H1 (cell line): ENCODE measurements around the gene G6PC1. TPM values are rescaled to one million over a fixed set of nuclear protein-coding genes. Genes with fewer than 3 reads are reported as not detected.

ENCODE experiments used
- CTCF ChIA-PET: fragments of 300-600 bp; sonication (Branson Sonifier 250); formaldehyde crosslinking; loops from one replicate; lab custom pipeline; 2021; ENCODE audit not compliant: partially characterized antibody; lab: Charles Lee
- POLR2A ChIA-PET: fragments of 300-600 bp; sonication (Branson Sonifier 250); formaldehyde crosslinking; loops from one replicate; lab custom pipeline; 2021; ENCODE audit warnings: inconsistent platforms; ENCODE audit not compliant: partially characterized antibody; lab: Charles Lee
- DNase-seq, 2 experiments: peaks; one replicate each; pipeline versions ENCODE4 v3.0.0 to v3.0.0-alpha.2; 2010 to 2022; ENCODE audit warnings: low spot score in 2 of 2, low read depth in 1 of 2, mixed read lengths in 1 of 2
- FAIRE-seq: peaks from 2 replicates; lab custom pipeline; 2011; peaks lifted over from hg19 to GRCh38; lab: Jason Lieb, UNC
- H2AFZ ChIP-seq: 2 replicates; pipeline ENCODE4 v1.8.1; 2012; ENCODE audit warnings: low read length, inconsistent platforms
- H2AK5ac ChIP-seq: 2 replicates; pipeline ENCODE4 v1.6.1; 2013; ENCODE audit warnings: low read depth, low read length
- H2BK120ac ChIP-seq: replicated peaks from 2 replicates; pipeline ENCODE3; 2013; ENCODE audit warnings: low read depth, low read length, inconsistent platforms
- H2BK12ac ChIP-seq: 2 replicates; pipeline ENCODE4 v1.6.1; 2013; ENCODE audit warnings: low read depth, low read length
- H2BK15ac ChIP-seq: 2 replicates; pipeline ENCODE4 v1.6.1; 2013; ENCODE audit warnings: low read length
- H2BK20ac ChIP-seq: 2 replicates; pipeline ENCODE4 v1.6.1; 2013; ENCODE audit warnings: low read length
- H2BK5ac ChIP-seq: 2 replicates; pipeline ENCODE4 v1.6.1; 2013; ENCODE audit warnings: low read depth, low read length
- H3K14ac ChIP-seq: 2 replicates; pipeline ENCODE4 v1.6.1; 2013; ENCODE audit warnings: inconsistent platforms; ENCODE audit not compliant: insufficient read length
- H3K18ac ChIP-seq: 2 replicates; pipeline ENCODE4 v1.6.1; 2013; ENCODE audit warnings: low read length; ENCODE audit errors: extremely low read depth
- H3K23ac ChIP-seq: 2 replicates; pipeline ENCODE4 v1.6.1; 2013; ENCODE audit warnings: inconsistent platforms; ENCODE audit not compliant: insufficient read length
- H3K23me2 ChIP-seq: 2 replicates; pipeline ENCODE4 v1.6.1; 2013; ENCODE audit warnings: low read depth, low read length
- H3K27ac ChIP-seq: 2 replicates; pipeline ENCODE4 v1.6.1; 2011; ENCODE audit warnings: low read depth, low read length, inconsistent platforms
- H3K27me3 ChIP-seq, 4 experiments: replicated peaks in 1 of 4; 1 replicate in 1 of 4; 2 replicates in 3 of 4; pipeline versions ENCODE4 v1.6.1 to v1.8.1; 2011 to 2013; ENCODE audit warnings: low read length in 3 of 4, mild to moderate bottlenecking in 3 of 4, inconsistent platforms in 2 of 4, mixed read lengths in 2 of 4, moderate library complexity in 1 of 4; ENCODE audit not compliant: control insufficient read depth in 3 of 4, insufficient read depth in 3 of 4; ENCODE audit errors: extremely low read depth in 1 of 4
- H3K36me3 ChIP-seq, 4 experiments: 2 replicates each; pipeline versions ENCODE4 v1.6.1 to v1.8.1; 2011 to 2013; ENCODE audit warnings: mild to moderate bottlenecking in 4 of 4, low read length in 3 of 4, moderate library complexity in 2 of 4, control low read depth in 1 of 4, inconsistent platforms in 1 of 4; ENCODE audit not compliant: insufficient read depth in 4 of 4, control insufficient read depth in 2 of 4
- H3K4ac ChIP-seq: replicated peaks from 2 replicates; pipeline ENCODE3; 2013; ENCODE audit warnings: low read length, low read depth, mixed read lengths, inconsistent platforms; ENCODE audit not compliant: insufficient read length
- H3K4me1 ChIP-seq, 4 experiments: replicated peaks in 1 of 4; 1 replicate in 1 of 4; 2 replicates in 3 of 4; pipeline versions ENCODE4 v1.6.1 to v1.8.1; 2011 to 2013; ENCODE audit warnings: low read length in 3 of 4, inconsistent platforms in 2 of 4, mixed read lengths in 1 of 4; ENCODE audit not compliant: insufficient read depth in 4 of 4, control insufficient read depth in 3 of 4
- H3K4me2 ChIP-seq, 2 experiments: 2 replicates each; pipeline versions ENCODE4 v1.6.1 to v1.8.1; 2011 to 2013; ENCODE audit warnings: low read depth in 2 of 2, low read length in 2 of 2, control low read depth in 1 of 2, inconsistent platforms in 1 of 2, mild to moderate bottlenecking in 1 of 2; ENCODE audit not compliant: insufficient read depth in 1 of 2
- H3K4me3 ChIP-seq, 4 experiments: fragments of 200-600, 300-600 bp in 1 of 4; sonication (generic), shearing (Covaris generic), sonication (Bioruptor Twin) in 1 of 4; 2 replicates each; pipeline versions ENCODE4 v1.5.1 to v1.8.1; 2011 to 2016; ENCODE audit warnings: low read length in 4 of 4, low read depth in 3 of 4, control low read depth in 2 of 4, inconsistent platforms in 2 of 4, mild to moderate bottlenecking in 2 of 4, mixed read lengths in 1 of 4, moderate library complexity in 1 of 4; ENCODE audit not compliant: insufficient read depth in 2 of 4; ENCODE audit errors: extremely low read depth in 1 of 4
- H3K56ac ChIP-seq: replicated peaks from 2 replicates; pipeline ENCODE3; 2013; ENCODE audit warnings: low read depth, mild to moderate bottlenecking, mixed read lengths, low read length, inconsistent platforms; ENCODE audit not compliant: insufficient read length
- H3K79me1 ChIP-seq: 2 replicates; pipeline ENCODE4 v1.6.1; 2013; ENCODE audit warnings: low read depth, low read length, control low read depth
- H3K79me2 ChIP-seq, 2 experiments: 2 replicates each; pipeline versions ENCODE4 v1.6.1 to v1.8.1; 2012 to 2013; ENCODE audit warnings: low read length in 2 of 2, mild to moderate bottlenecking in 2 of 2, inconsistent platforms in 1 of 2; ENCODE audit not compliant: insufficient read depth in 2 of 2, control insufficient read depth in 1 of 2
- H3K9ac ChIP-seq, 4 experiments: replicated peaks in 1 of 4; 1 replicate in 1 of 4; 2 replicates in 3 of 4; pipeline versions ENCODE4 v1.6.1 to v1.8.1; 2011 to 2013; ENCODE audit warnings: low read depth in 3 of 4, low read length in 3 of 4, control low read depth in 2 of 4, mild to moderate bottlenecking in 2 of 4, moderate library complexity in 2 of 4, inconsistent platforms in 1 of 4; ENCODE audit errors: extremely low read depth in 1 of 4
- H3K9me3 ChIP-seq, 2 experiments: 2 replicates each; pipeline versions ENCODE4 v1.6.1 to v1.8.1; 2012 to 2013; ENCODE audit warnings: mild to moderate bottlenecking in 2 of 2, moderate library complexity in 2 of 2, control low read depth in 1 of 2, inconsistent platforms in 1 of 2, low read depth in 1 of 2, low read length in 1 of 2, mixed read lengths in 1 of 2; ENCODE audit not compliant: insufficient read depth in 2 of 2
- H4K20me1 ChIP-seq, 2 experiments: replicated peaks in 1 of 2; 2 replicates each; pipeline versions ENCODE3 to v1.8.1; 2011 to 2013; ENCODE audit warnings: inconsistent platforms in 2 of 2, low read length in 2 of 2, mild to moderate bottlenecking in 1 of 2; ENCODE audit not compliant: insufficient read depth in 2 of 2, control insufficient read depth in 1 of 2
- H4K5ac ChIP-seq: 2 replicates; pipeline ENCODE4 v1.6.1; 2013; ENCODE audit warnings: low read length, low read depth, mixed read lengths, inconsistent platforms; ENCODE audit not compliant: insufficient read length
- H4K8ac ChIP-seq: 2 replicates; pipeline ENCODE4 v1.8.0; 2013; ENCODE audit warnings: mild to moderate bottlenecking, moderate library complexity, low read length, inconsistent platforms; ENCODE audit not compliant: insufficient read depth; ENCODE audit errors: extremely low read depth
- H4K91ac ChIP-seq: replicated peaks from 2 replicates; pipeline ENCODE3; 2013; ENCODE audit warnings: low read length, mixed read lengths, inconsistent platforms; ENCODE audit not compliant: insufficient read length
- ASH2L ChIP-seq: fragments of 200-600, 300-600 bp; sonication (generic); IDR thresholded peaks from one replicate; pipeline ENCODE4 v1.7.1; 2017; ENCODE audit warnings: low read length
- CBX5 ChIP-seq: fragments of 300-800, 300-1000 bp; sonication (generic); IDR thresholded peaks from 2 replicates; pipeline ENCODE4 v1.7.1; 2016; ENCODE audit warnings: antibody characterized with exemption, low read length, low read depth
- CBX8 ChIP-seq: fragments of 300-800, 300-1000 bp; sonication (generic); IDR thresholded peaks from 2 replicates; pipeline ENCODE4 v1.7.1; 2016; ENCODE audit warnings: low read depth, low read length, borderline replicate concordance
- CHD2 ChIP-seq: IDR thresholded peaks from 2 replicates; pipeline ENCODE4 v1.6.1; 2012; ENCODE audit warnings: low read length, improper control_type of control experiment
- CTCF ChIP-seq, 3 experiments: IDR thresholded peaks; 1 replicate in 2 of 3; 2 replicates in 1 of 3; pipeline versions ENCODE4 v1.5.1 to v1.6.1; 2011; ENCODE audit warnings: low read length in 3 of 3, mild to moderate bottlenecking in 3 of 3, inconsistent platforms in 2 of 3, low read depth in 1 of 3, moderate library complexity in 1 of 3; ENCODE audit not compliant: insufficient read depth in 1 of 3; ENCODE audit errors: control extremely low read depth in 1 of 3
- EGR1 ChIP-seq: IDR thresholded peaks from 2 replicates; pipeline ENCODE4 v1.6.1; 2011; ENCODE audit warnings: low read depth, low read length, borderline replicate concordance
- GABPA ChIP-seq: IDR thresholded peaks from 2 replicates; pipeline ENCODE4 v1.6.1; 2011; ENCODE audit warnings: mild to moderate bottlenecking, low read length, moderate library complexity, borderline replicate concordance; ENCODE audit not compliant: insufficient read depth
- POLR2AphosphoS5 ChIP-seq: IDR thresholded peaks from 2 replicates; pipeline ENCODE4 v1.6.1; 2011; ENCODE audit warnings: low read depth, low read length
- TCF12 ChIP-seq: IDR thresholded peaks from 2 replicates; pipeline ENCODE4 v1.6.1; 2011; ENCODE audit warnings: low read depth, mild to moderate bottlenecking, low read length
- WGBS, 2 experiments: shearing (Covaris generic) in 1 of 2; methylation state at CpG; one replicate each; pipeline versions ENCODE4 v1.1.6 to v1.1.7; 2013 to 2015; ENCODE audit warnings: low lambda C conversion rate in 2 of 2, mixed read lengths in 2 of 2, inconsistent platforms in 1 of 2, low coverage in 1 of 2, missing lambda C conversion rate in 1 of 2; ENCODE audit not compliant: insufficient replicate concordance in 2 of 2, insufficient coverage in 1 of 2, insufficient read length in 1 of 2; ENCODE audit errors: extremely low coverage in 1 of 2, missing lambda C conversion rate in 1 of 2; 5-methylcytosine and 5-hydroxymethylcytosine counted together
- polyA plus RNA-seq, 7 experiments: library from polyadenylated mRNA; depleted of rRNA in 3 of 7; stranded (reverse) in 5 of 7; unstranded in 2 of 7; fragments of >200 nt in 5 of 7; fragments of 200-250 nt in 2 of 7; gene quantifications; 1 replicate in 5 of 7; 2 replicates in 1 of 7; 4 replicates in 1 of 7; pipeline versions ENCODE4 v1.2.1 to v1.2.3, GENCODE V29; 2011 to 2013; ENCODE audit warnings: missing spikeins in 2 of 7, mixed read lengths in 2 of 7
- total RNA-seq: library from RNA; stranded (reverse); fragmentation: NEBNext Ultra II Directional; extraction: Animal tissue kit (Norgen Biotek cat#: 25700); gene quantifications from 2 replicates; pipeline ENCODE4 v1.2.1, GENCODE V29; 2021

The G6PC1 gene
- total and polyA plus RNA-seq, 2 of the 8 experiments (the other 6 are each of a cell fraction or from before 2014, with no cell fraction given): 0.02 TPM; not detected in 1

- Histone ChIP-seq H3K36me3 (no peaks in the 10 kb centered on the region), H2BK5ac (no peak overlapping the region), H3K79me1 (no peaks in the 10 kb centered on the region), H3K14ac (no peak overlapping the region), H3K27ac (no peak overlapping the region), H3K23ac (no peak overlapping the region), H4K8ac (no peak overlapping the region), H3K27me3 (no peaks in the 10 kb centered on the region), H3K4me2 (no peak overlapping the region), H2BK12ac (no peak overlapping the region), H3K4ac (no peak overlapping the region), H3K9ac (no peak overlapping the region), H3K56ac (no peak overlapping the region), H3K9me3 (no peaks in the 10 kb centered on the region), H2BK20ac (no peak overlapping the region), H4K20me1 (no peaks in the 10 kb centered on the region), H2AFZ (no peak overlapping the region), H3K4me1 (no peaks in the 10 kb centered on the region), H2AK5ac (no peak overlapping the region), H3K23me2 (no peaks in the 10 kb centered on the region), H2BK15ac (no peak overlapping the region), H4K91ac (no peak overlapping the region), H3K4me3 (no peak overlapping the region), H2BK120ac (no peak overlapping the region), H3K18ac (no peak overlapping the region; the same call in 1 of the 2 replicates), H3K79me2 (no peaks in the 10 kb centered on the region), H4K5ac (no peak overlapping the region)
- 93% methylated on average over 6 of the region's 6 CpGs; no CpG with 5 or more reads in 1 of the 2 experiments for WGBS, 2 experiments
- ChIA-PET CTCF (interaction anchor here (0.7 to 3.5 kb wide), 3 partner anchors 13 to 60 kb away, joined by 3 to 16 read pairs (median 3); partner anchors contain the start of gene AOC2), POLR2A (interaction anchor here (1.4 kb wide), 1 partner anchor 56 kb away, joined by 3 read pairs; no protein-coding TSS in a partner anchor)
- FAIRE-seq (no peak), DNase-seq (no peak)
- no peak for TF ChIP-seq CHD2
- TF ChIP-seq CBX8: no peak
- TF ChIP-seq CBX5: no peak
- TF ChIP-seq GABPA: no peak
- no peak for TF ChIP-seq TCF12
- no peak for TF ChIP-seq ASH2L
- TF ChIP-seq POLR2AphosphoS5: no peak
- no peak for TF ChIP-seq EGR1
- TF ChIP-seq CTCF (IDR thresholded peaks at IDR 0.05; ENCODE audit: control extremely low read depth in 1 of 3, insufficient read depth in 1 of 3, low read depth in 1 of 3, low read length in 3 of 3): no peak
These were observed 3.5 kb downstream of the G6PC1 start for GRCh38 chr17:42904110-42904469.
